IMR-90 (cell line): Measurements from ENCODE around the gene UBL4A. TPM values are rescaled to one million over a fixed set of nuclear protein-coding genes. Genes with fewer than 3 reads are reported as not detected.

ENCODE experiments used
- ATAC-seq: fragments of 200-7000 bp; cut with Tn5 transposase; 2 replicates; pipeline ENCODE4 v1.9.1; 2020; ENCODE audit warnings: low read depth, mild to moderate bottlenecking, moderate library complexity
- BruUV-seq: library from RNA; stranded (reverse); fragments of 400-500 nt; replicated peaks from 2 replicates; lab custom pipeline; 2021; lab: Mats Ljungman, UMichigan
- CTCF ChIA-PET: fragments of 300-600 bp; formaldehyde crosslinking; extraction: SDS; loops from one replicate; lab custom pipeline; 2021; ENCODE audit warnings: antibody characterized with exemption; lab: Yijun Ruan, JAX
- POLR2A ChIA-PET: fragments of 300-600 bp; sonication (Branson Sonifier 250); formaldehyde crosslinking; loops from one replicate; lab custom pipeline; 2022; ENCODE audit warnings: antibody characterized with exemption; ENCODE audit not compliant: unreplicated experiment; lab: Charles Lee
- DNase-seq: peaks from one replicate; pipeline ENCODE4 v3.0.0; 2013
- H2AFZ ChIP-seq: replicated peaks from 2 replicates; pipeline ENCODE3; 2013; ENCODE audit warnings: low read length, mild to moderate bottlenecking; ENCODE audit not compliant: poor library complexity
- H2AK5ac ChIP-seq: 2 replicates; pipeline ENCODE4 v1.6.1; 2013; ENCODE audit warnings: low read depth, low read length, inconsistent platforms
- H2AK9ac ChIP-seq: replicated peaks from 2 replicates; pipeline ENCODE3; 2013; ENCODE audit warnings: mild to moderate bottlenecking, low read depth, low read length, moderate library complexity; ENCODE audit not compliant: poor library complexity
- H2BK120ac ChIP-seq: 2 replicates; pipeline ENCODE4 v1.6.1; 2013; ENCODE audit warnings: low read depth, low read length, inconsistent platforms
- H2BK15ac ChIP-seq: 3 replicates; pipeline ENCODE4 v1.6.1; 2013; ENCODE audit warnings: low read depth, low read length, inconsistent platforms
- H2BK20ac ChIP-seq: 2 replicates; pipeline ENCODE4 v1.6.1; 2013; ENCODE audit warnings: low read depth, mild to moderate bottlenecking, inconsistent platforms, low read length, moderate library complexity
- H2BK5ac ChIP-seq: 2 replicates; pipeline ENCODE4 v1.6.1; 2013; ENCODE audit warnings: mild to moderate bottlenecking, low read depth, low read length, inconsistent platforms; ENCODE audit not compliant: poor library complexity, severe bottlenecking
- H3K14ac ChIP-seq: replicated peaks from 2 replicates; pipeline ENCODE4 v1.6.1; 2013; ENCODE audit warnings: low read depth, low read length, inconsistent platforms
- H3K18ac ChIP-seq: 2 replicates; pipeline ENCODE4 v1.6.1; 2013; ENCODE audit warnings: low read depth, low read length, control low read depth
- H3K23ac ChIP-seq: 2 replicates; pipeline ENCODE4 v1.6.1; 2013; ENCODE audit warnings: low read depth, low read length, inconsistent platforms
- H3K27ac ChIP-seq: 2 replicates; pipeline ENCODE4 v1.5.1; 2013; ENCODE audit warnings: mild to moderate bottlenecking, control low read depth, low read length; ENCODE audit not compliant: insufficient read depth
- H3K27me3 ChIP-seq: 2 replicates; pipeline ENCODE4 v1.6.1; 2013; ENCODE audit warnings: low read length; ENCODE audit not compliant: control insufficient read depth, insufficient read depth
- H3K36me3 ChIP-seq: 2 replicates; pipeline ENCODE4 v1.6.1; 2013; ENCODE audit warnings: low read length, mixed read lengths; ENCODE audit not compliant: control insufficient read depth, insufficient read depth
- H3K4ac ChIP-seq: 2 replicates; pipeline ENCODE4 v1.6.1; 2013; ENCODE audit warnings: low read depth, low read length, inconsistent platforms
- H3K4me1 ChIP-seq: 2 replicates; pipeline ENCODE4 v1.6.1; 2013; ENCODE audit warnings: low read length, mixed read lengths; ENCODE audit not compliant: control insufficient read depth, insufficient read depth
- H3K4me2 ChIP-seq: 2 replicates; pipeline ENCODE4 v1.6.1; 2013; ENCODE audit warnings: low read depth, mild to moderate bottlenecking, control low read depth, low read length, moderate library complexity
- H3K4me3 ChIP-seq: 2 replicates; pipeline ENCODE4 v1.5.1; 2013; ENCODE audit warnings: low read depth, mild to moderate bottlenecking, control low read depth, low read length, moderate library complexity; ENCODE audit not compliant: insufficient read depth
- H3K56ac ChIP-seq: 2 replicates; pipeline ENCODE4 v1.6.1; 2013; ENCODE audit warnings: low read length, inconsistent platforms; ENCODE audit not compliant: insufficient read depth; ENCODE audit errors: extremely low read depth
- H3K79me1 ChIP-seq, 2 experiments: 2 replicates each; pipeline ENCODE4 v1.6.1; 2013; ENCODE audit warnings: low read length in 2 of 2, inconsistent platforms in 1 of 2, low read depth in 1 of 2
- H3K9ac ChIP-seq: 2 replicates; pipeline ENCODE4 v1.6.1; 2013; ENCODE audit warnings: low read depth, low read length, control low read depth
- H3K9me1 ChIP-seq: 2 replicates; pipeline ENCODE4 v1.6.1; 2013; ENCODE audit warnings: low read length, inconsistent platforms; ENCODE audit not compliant: insufficient read depth
- H3K9me3 ChIP-seq: 2 replicates; pipeline ENCODE4 v1.6.1; 2013; ENCODE audit warnings: low read length; ENCODE audit not compliant: control insufficient read depth, insufficient read depth
- H4K20me1 ChIP-seq: 2 replicates; pipeline ENCODE4 v1.6.1; 2013; ENCODE audit warnings: low read length, inconsistent platforms; ENCODE audit not compliant: insufficient read depth
- H4K5ac ChIP-seq: 2 replicates; pipeline ENCODE4 v1.6.1; 2013; ENCODE audit warnings: mild to moderate bottlenecking, low read depth, low read length, control low read depth
- H4K8ac ChIP-seq, 2 experiments: 2 replicates each; pipeline ENCODE4 v1.6.1; 2013; ENCODE audit warnings: low read depth in 2 of 2, low read length in 2 of 2, control low read depth in 1 of 2, inconsistent platforms in 1 of 2
- H4K91ac ChIP-seq: 2 replicates; pipeline ENCODE4 v1.6.1; 2013; ENCODE audit warnings: low read depth, low read length, inconsistent platforms; ENCODE audit not compliant: insufficient read depth
- BHLHE40 ChIP-seq: fragments of 150-350 bp; IDR thresholded peaks from 2 replicates; pipeline ENCODE4 v1.6.1; 2016; ENCODE audit warnings: mild to moderate bottlenecking, low read depth, low read length
- FOS ChIP-seq: fragments of 150-350 bp; IDR thresholded peaks from 2 replicates; pipeline ENCODE4 v1.6.1; 2016; ENCODE audit warnings: low read depth, low read length
- MAFK ChIP-seq: IDR thresholded peaks from 2 replicates; pipeline ENCODE4 v1.6.1; 2012; ENCODE audit warnings: low read depth, low read length, improper control_type of control experiment
- POLR2A ChIP-seq: IDR thresholded peaks from 2 replicates; pipeline ENCODE4 v1.6.1; 2012; ENCODE audit warnings: mild to moderate bottlenecking, low read depth, low read length
- RAD21 ChIP-seq: IDR thresholded peaks from 2 replicates; pipeline ENCODE4 v1.6.1; 2012; ENCODE audit warnings: low read length, improper control_type of control experiment
- SMC3 ChIP-seq: fragments of 150-350 bp; IDR thresholded peaks from 2 replicates; pipeline ENCODE4 v1.6.1; 2016; ENCODE audit warnings: low read depth, mild to moderate bottlenecking, antibody characterized with exemption, low read length, moderate library complexity
- WGBS, 2 experiments: methylation state at CpG; one replicate each; pipeline versions ENCODE4 v1.1.5 to v1.1.7; 2013; ENCODE audit warnings: missing lambda C conversion rate in 2 of 2; ENCODE audit not compliant: insufficient read length in 1 of 2; ENCODE audit errors: extremely low coverage in 2 of 2; 5-methylcytosine and 5-hydroxymethylcytosine counted together
- dilution Hi-C: fragments of 300-500 bp; cut with HindIII; formaldehyde crosslinking; loops from one replicate; pipeline ENCODE4 v1.14.3; 2018; ENCODE audit warnings: low sequenced_read_pairs; ENCODE audit not compliant: unreplicated experiment
- in situ Hi-C: fragments of 300-500 bp; cut with MboI; formaldehyde crosslinking; loops from 3 replicates; pipeline ENCODE4 v1.14.3; 2019; ENCODE audit warnings: low sequenced_read_pairs, inconsistent platforms, mixed read lengths
- intact Hi-C: fragments of 100-400 bp; cut with micrococcal nuclease; formaldehyde crosslinking; loops from 2 replicates; pipeline ENCODE4 v1.10.0; 2022
- polyA plus RNA-seq, 3 experiments: library from polyadenylated mRNA; depleted of rRNA; stranded (reverse); fragments of >200 nt; gene quantifications; 2 replicates each; pipeline ENCODE4 v1.2.3, GENCODE V29; 2012; ENCODE audit warnings: low replicate concordance in 1 of 3
- total RNA-seq: library from RNA; depleted of rRNA; stranded (reverse); fragments of >200 nt; gene quantifications from 2 replicates; pipeline ENCODE4 v1.2.3, GENCODE V29; 2012
- TF ChIP-seq, protein P1 (sequence below): fragments of 150-350 bp; IDR thresholded peaks from 2 replicates; pipeline ENCODE4 v1.6.1; 2017; ENCODE audit warnings: mild to moderate bottlenecking, antibody characterized with exemption, low read length, low read depth

UBL4A gene
- total and polyA plus RNA-seq, 2 of the 4 experiments (the other 2 are of a cell fraction): 24.6 to 28.3 TPM

- H3K4me3 ChIP-seq: no peak overlapping the region
- WGBS, 2 experiments: no CpG with 5 or more reads among the region's 3 CpGs
- no peak overlapping the region for H4K8ac ChIP-seq
- H3K14ac ChIP-seq: no peak overlapping the region
- H3K27ac ChIP-seq: no peak overlapping the region
- H3K36me3 ChIP-seq: no peaks in the 10 kb centered on the region
- ATAC-seq (no peak), DNase-seq (no peak)
- H2BK5ac ChIP-seq: no peak overlapping the region
- H2BK20ac ChIP-seq: no peak overlapping the region
- BruUV-seq: no TSS peak
- no peaks in the 10 kb centered on the region for H4K20me1 ChIP-seq
- no peak overlapping the region for H2AFZ ChIP-seq
- no peak overlapping the region for H3K4ac ChIP-seq
- peaks cover under 1% of the 10 kb centered on the region; the same call in 1 of the 2 replicates for H3K9me1 ChIP-seq
- TF ChIP-seq MAFK: no peak
- TF ChIP-seq POLR2A: no peak
- TF ChIP-seq RAD21: no peak
- TF ChIP-seq FOS: no peak
- TF ChIP-seq, protein P1, sequence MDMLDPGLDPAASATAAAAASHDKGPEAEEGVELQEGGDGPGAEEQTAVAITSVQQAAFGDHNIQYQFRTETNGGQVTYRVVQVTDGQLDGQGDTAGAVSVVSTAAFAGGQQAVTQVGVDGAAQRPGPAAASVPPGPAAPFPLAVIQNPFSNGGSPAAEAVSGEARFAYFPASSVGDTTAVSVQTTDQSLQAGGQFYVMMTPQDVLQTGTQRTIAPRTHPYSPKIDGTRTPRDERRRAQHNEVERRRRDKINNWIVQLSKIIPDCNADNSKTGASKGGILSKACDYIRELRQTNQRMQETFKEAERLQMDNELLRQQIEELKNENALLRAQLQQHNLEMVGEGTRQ: no peak
- TF ChIP-seq SMC3: no peak
- TF ChIP-seq BHLHE40: no peak
- no peak overlapping the region for H4K91ac ChIP-seq
- dilution Hi-C loops (no loop called here), intact Hi-C loops (no loop called here), in situ Hi-C loops (no loop called here)
- H2BK120ac ChIP-seq: no peak overlapping the region
- no peak overlapping the region for H3K56ac ChIP-seq
- H2BK15ac ChIP-seq: no peak overlapping the region
- no peak overlapping the region for H3K23ac ChIP-seq
- no peak overlapping the region for H3K18ac ChIP-seq
- CTCF ChIA-PET: no interaction called here
- no peak overlapping the region for H4K5ac ChIP-seq
- no peak overlapping the region for H3K9ac ChIP-seq
- no peaks in the 10 kb centered on the region for H3K9me3 ChIP-seq
- no peaks in the 10 kb centered on the region for H3K4me1 ChIP-seq
- POLR2A ChIA-PET: no interaction called here
- H2AK5ac ChIP-seq: no peak overlapping the region
- H2AK9ac ChIP-seq: no peak overlapping the region
- no peak overlapping the region for H3K4me2 ChIP-seq
- H3K79me1 ChIP-seq: peaks cover 0 to 2% of the 10 kb centered on the region in 2 experiments; a peak in 2 of 4 replicates
- H3K27me3 ChIP-seq: no peaks in the 10 kb centered on the region
Observed at GRCh38 chrX:154494715-154495114, 8.3 kb upstream of the UBL4A start.
